ENCODE measurements around the gene RAB36. TPM values are rescaled to one million over a fixed set of nuclear protein-coding genes. Genes with fewer than 3 reads are reported as not detected.

Gene RAB36
- polyA plus RNA-seq, 3 donors: 0.37 to 0.78 (median 0.49) TPM

DNA sequence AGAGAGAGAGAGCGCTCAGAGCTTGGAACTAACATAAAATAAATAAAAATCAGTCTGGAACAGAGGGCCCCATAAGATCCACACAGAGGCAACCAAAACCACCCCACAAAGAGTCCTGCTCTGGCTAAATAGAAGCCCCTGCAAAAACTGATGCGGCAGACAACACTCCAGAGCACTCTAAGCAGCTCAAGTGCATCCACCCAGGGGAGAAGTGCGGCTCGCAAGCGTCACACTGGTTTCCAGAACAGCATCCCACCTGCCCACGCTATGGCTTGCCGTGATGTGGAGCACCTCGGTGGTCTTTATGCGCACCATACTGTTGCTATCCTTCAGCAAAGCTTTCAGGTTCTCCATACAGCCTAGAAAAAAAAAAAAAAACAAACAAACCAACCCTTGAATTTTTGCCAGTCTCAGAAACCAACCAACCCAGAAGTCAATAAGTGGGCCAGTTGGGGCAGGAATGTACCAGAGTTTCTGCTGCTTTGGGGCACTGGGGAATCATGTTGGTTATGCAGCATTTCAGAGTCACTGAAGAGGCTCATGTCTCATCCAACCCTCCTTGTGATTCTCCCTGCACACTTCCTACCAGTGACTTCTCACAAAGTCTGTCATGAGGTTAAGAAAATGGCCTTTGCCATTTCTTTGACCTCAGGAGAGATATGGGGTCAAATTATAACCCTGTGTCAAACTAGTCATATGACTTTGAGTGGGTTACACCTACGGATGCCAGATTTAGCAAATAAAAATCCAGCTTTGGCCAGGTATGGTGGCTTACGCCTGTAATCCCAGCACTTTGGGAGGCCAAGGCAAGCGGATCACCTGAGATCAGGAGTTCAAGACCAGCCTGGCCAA is 6.5 kb upstream of the RAB36 start:
- H3K4me3 Mint-ChIP-seq: no peak overlapping the region
- no peaks in the 10 kb centered on the region for H3K9me3 ChIP-seq (replicated peaks in 1 of 2; ENCODE audit: control insufficient read depth in 1 of 2, insufficient read depth in 1 of 2, low read length in 2 of 2)
- peak overlapping the region in 1 of 2 donors; percentile 32 for H3K27ac ChIP-seq (ENCODE audit: low read depth in 1 of 2, low read length in 2 of 2)
- DNase-seq: no peak
- intact Hi-C loops (cut with micrococcal nuclease): no loop called here
- peaks cover under 1 to 6% (median 2%) of the 10 kb centered on the region in 3 donors for H3K27me3 Mint-ChIP-seq (ENCODE audit: low read depth in 3 of 3)
- TF ChIP-seq, protein P1, sequence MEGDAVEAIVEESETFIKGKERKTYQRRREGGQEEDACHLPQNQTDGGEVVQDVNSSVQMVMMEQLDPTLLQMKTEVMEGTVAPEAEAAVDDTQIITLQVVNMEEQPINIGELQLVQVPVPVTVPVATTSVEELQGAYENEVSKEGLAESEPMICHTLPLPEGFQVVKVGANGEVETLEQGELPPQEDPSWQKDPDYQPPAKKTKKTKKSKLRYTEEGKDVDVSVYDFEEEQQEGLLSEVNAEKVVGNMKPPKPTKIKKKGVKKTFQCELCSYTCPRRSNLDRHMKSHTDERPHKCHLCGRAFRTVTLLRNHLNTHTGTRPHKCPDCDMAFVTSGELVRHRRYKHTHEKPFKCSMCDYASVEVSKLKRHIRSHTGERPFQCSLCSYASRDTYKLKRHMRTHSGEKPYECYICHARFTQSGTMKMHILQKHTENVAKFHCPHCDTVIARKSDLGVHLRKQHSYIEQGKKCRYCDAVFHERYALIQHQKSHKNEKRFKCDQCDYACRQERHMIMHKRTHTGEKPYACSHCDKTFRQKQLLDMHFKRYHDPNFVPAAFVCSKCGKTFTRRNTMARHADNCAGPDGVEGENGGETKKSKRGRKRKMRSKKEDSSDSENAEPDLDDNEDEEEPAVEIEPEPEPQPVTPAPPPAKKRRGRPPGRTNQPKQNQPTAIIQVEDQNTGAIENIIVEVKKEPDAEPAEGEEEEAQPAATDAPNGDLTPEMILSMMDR (IDR thresholded peaks at IDR 0.05): no peak
- peaks cover 30 to 38% of the 10 kb centered on the region in 2 donors for H3K4me1 ChIP-seq (ENCODE audit: control insufficient read depth in 1 of 2, insufficient read depth in 2 of 2, low read length in 2 of 2)
- WGBS (ENCODE audit: insufficient coverage): 82% methylated on average over 4 of the region's 12 CpGs
- H3K4me2 ChIP-seq (replicated peaks; ENCODE audit: extremely low read depth, low read length, poor library complexity, severe bottlenecking): no peak overlapping the region
- no peaks in the 10 kb centered on the region for H3K79me2 ChIP-seq (ENCODE audit: insufficient read depth, low read length)
- H3K27ac Mint-ChIP-seq: peak overlapping the region in 5 of 7 donors; percentile 84 to 90 (median 86)
- no peaks in the 10 kb centered on the region for H3K36me3 ChIP-seq (replicated peaks in 1 of 2; ENCODE audit: control insufficient read depth in 1 of 2, insufficient read depth in 2 of 2, low read length in 2 of 2)
- H3K9ac ChIP-seq (ENCODE audit: insufficient read depth, low read length, poor library complexity, severe bottlenecking): no peak overlapping the region
- H2AFZ ChIP-seq (ENCODE audit: insufficient read depth, low read depth, low read length, poor library complexity, severe bottlenecking): no peak overlapping the region
- no peaks in the 10 kb centered on the region for H3K27me3 ChIP-seq (ENCODE audit: control insufficient read depth in 2 of 2, insufficient read depth in 2 of 2, low read length in 2 of 2)
- no peaks in the 10 kb centered on the region for H3K36me3 Mint-ChIP-seq
- H3K9me3 Mint-ChIP-seq: no peaks in the 10 kb centered on the region
- H3K4me1 Mint-ChIP-seq: peaks cover 29% of the 10 kb centered on the region
- H4K20me1 ChIP-seq (ENCODE audit: insufficient read depth, low read length): no peaks in the 10 kb centered on the region
- no peak overlapping the region for H3K4me3 ChIP-seq (replicated peaks in 1 of 3; ENCODE audit: low read depth in 2 of 3, low read length in 3 of 3)

DNA sequence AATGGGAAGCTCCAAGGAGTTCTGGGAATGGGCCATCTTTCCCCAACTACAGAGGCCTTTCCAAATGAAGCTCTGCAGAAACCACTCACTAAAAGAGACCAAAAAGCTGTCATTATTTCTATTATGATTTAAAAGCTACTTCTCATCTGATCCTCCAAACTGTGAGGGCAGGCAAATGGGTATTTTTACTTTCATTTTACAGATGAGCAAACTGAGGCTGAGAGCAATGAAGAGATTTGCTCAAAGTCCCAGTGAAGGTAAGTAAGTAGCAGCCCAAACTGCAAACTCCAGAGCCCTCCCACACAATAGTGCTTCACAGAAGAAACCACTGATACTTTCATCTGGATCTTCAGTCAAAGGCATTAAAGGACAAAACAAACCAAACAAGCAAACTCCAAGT is 4.9 kb upstream of the RAB36 start:
- Histone ChIP-seq H4K20me1 (ENCODE audit: insufficient read depth, low read length) (no peaks in the 10 kb centered on the region), H3K27me3 (ENCODE audit: control insufficient read depth in 2 of 2, insufficient read depth in 2 of 2, low read length in 2 of 2) (no peaks in the 10 kb centered on the region), H3K36me3 (replicated peaks in 1 of 2; ENCODE audit: control insufficient read depth in 1 of 2, insufficient read depth in 2 of 2, low read length in 2 of 2) (no peaks in the 10 kb centered on the region), H3K4me3 (replicated peaks in 1 of 3; ENCODE audit: low read depth in 2 of 3, low read length in 3 of 3) (no peak overlapping the region), H3K9me3 (replicated peaks in 1 of 2; ENCODE audit: control insufficient read depth in 1 of 2, insufficient read depth in 1 of 2, low read length in 2 of 2) (no peaks in the 10 kb centered on the region), H3K4me2 (replicated peaks; ENCODE audit: extremely low read depth, low read length, poor library complexity, severe bottlenecking) (no peak overlapping the region), H3K27ac (ENCODE audit: low read depth in 1 of 2, low read length in 2 of 2) (no peak overlapping the region), H3K9ac (ENCODE audit: insufficient read depth, low read length, poor library complexity, severe bottlenecking) (no peak overlapping the region), H3K79me2 (ENCODE audit: insufficient read depth, low read length) (no peaks in the 10 kb centered on the region), H2AFZ (ENCODE audit: insufficient read depth, low read depth, low read length, poor library complexity, severe bottlenecking) (no peak overlapping the region), H3K4me1 (ENCODE audit: control insufficient read depth in 1 of 2, insufficient read depth in 2 of 2, low read length in 2 of 2) (peaks cover 39 to 50% of the 10 kb centered on the region in 2 donors)
- intact Hi-C loops (cut with micrococcal nuclease): no loop called here
- DNase-seq: no peak
- no peak overlapping the region for H3K27ac Mint-ChIP-seq
- peaks cover 0 to 7% (median 6%) of the 10 kb centered on the region in 3 donors for H3K27me3 Mint-ChIP-seq (ENCODE audit: low read depth in 3 of 3)
- no peak overlapping the region for H3K4me3 Mint-ChIP-seq
- H3K4me1 Mint-ChIP-seq: peaks cover 39% of the 10 kb centered on the region
- H3K9me3 Mint-ChIP-seq: no peaks in the 10 kb centered on the region
- H3K36me3 Mint-ChIP-seq: no peaks in the 10 kb centered on the region
- TF ChIP-seq, protein P1 (IDR thresholded peaks at IDR 0.05): no peak
